Measurements from ENCODE around the gene RASL10B. TPM values are rescaled to one million over a fixed set of nuclear protein-coding genes. Genes with fewer than 3 reads are reported as not detected.

The RASL10B gene
- total RNA-seq, 4 donors from 2014 or later, result 9.9 to 63.8 (median 42.3) TPM

- no peak for TF ChIP-seq CTCF (IDR thresholded peaks at IDR 0.05)
- ATAC-seq (ENCODE audit: low FRiP score) (no peak), DNase-seq (ENCODE audit: low spot score) (no peak)
Observed at GRCh38 chr17:35784895-35785294, 53.5 kb downstream of the RASL10B start.

GRCh38 chr17:35786941-35787432 lies 55.5 kb downstream of the RASL10B start:
- ATAC-seq (ENCODE audit: low FRiP score) (peak; percentile 47), DNase-seq (ENCODE audit: low spot score) (no peak)
- no peak for TF ChIP-seq CTCF (IDR thresholded peaks at IDR 0.05)

GRCh38 chr17:35788477-35789368 lies 57.3 kb downstream of the RASL10B start:
- ATAC-seq (ENCODE audit: low FRiP score) (peak; percentile 90), DNase-seq (ENCODE audit: low spot score) (no peak)
- no peak for TF ChIP-seq CTCF (IDR thresholded peaks at IDR 0.05)

- ATAC-seq (ENCODE audit: low FRiP score), result no peak
- no peak for DNase-seq (ENCODE audit: low spot score)
- TF ChIP-seq CTCF (IDR thresholded peaks at IDR 0.05), result no peak
Observed at GRCh38 chr17:35790841-35791240, 59.4 kb downstream of the RASL10B start.

- ATAC-seq (ENCODE audit: low FRiP score), result no peak
- TF ChIP-seq CTCF (IDR thresholded peaks at IDR 0.05), result no peak
- DNase-seq (ENCODE audit: low spot score), result no peak
Observed at GRCh38 chr17:35791681-35792350, 60.4 kb downstream of the RASL10B start.

Other genes starting within 250 kb of the RASL10B start
- gene SLFN12L, start 194.0 kb upstream of the RASL10B start, total RNA-seq, result 10 to 100 TPM in 1 of 4 donors, 1 to 10 TPM in 3; 2.3 to 31.2 (median 4.7) TPM
- not detected for gene SLFN14, start 170.8 kb upstream of the RASL10B start, total RNA-seq
- 1 to 10 TPM; 3.5 to 7.4 (median 5.2) TPM for gene PEX12, start 153.1 kb upstream of the RASL10B start, total RNA-seq
- gene AP2B1, start 144.3 kb upstream of the RASL10B start, total RNA-seq, result 10 to 100 TPM; 62.6 to 94.3 (median 79.4) TPM
- under 1 TPM in 3 of 4 donors, not detected in 1; 0.37 to 0.82 (median 0.48) TPM for gene GAS2L2, start 21.6 kb downstream of the RASL10B start, total RNA-seq
- gene C17orf50, start 29.2 kb downstream of the RASL10B start, total RNA-seq, result not detected
- gene MMP28, start 64.0 kb downstream of the RASL10B start, total RNA-seq, result 10 to 100 TPM; 31.5 to 65.6 (median 48.7) TPM
- 10 to 100 TPM; 33.2 to 80.2 (median 64.0) TPM for gene TAF15, start 77.8 kb downstream of the RASL10B start, total RNA-seq
- gene HEATR9, start 137.3 kb downstream of the RASL10B start, total RNA-seq, result not detected
- 10 to 100 TPM in 1 of 4 donors, 1 to 10 TPM in 3; 5.5 to 10.7 (median 6.0) TPM for gene CCL5, start 148.7 kb downstream of the RASL10B start, total RNA-seq
- not detected for gene RDM1, start 199.1 kb downstream of the RASL10B start, total RNA-seq
- gene LYZL6, start 212.1 kb downstream of the RASL10B start, total RNA-seq, result not detected
- gene CCL16, start 249.9 kb downstream of the RASL10B start, total RNA-seq, result 1 to 10 TPM in 1 of 4 donors, under 1 TPM in 1, not detected in 2; 0.69 to 2.8 TPM